SK-N-SH (cell line): Measurements from ENCODE around the gene CLDN18. TPM values are rescaled to one million over a fixed set of nuclear protein-coding genes. Genes with fewer than 3 reads are reported as not detected.
A peak's percentile ranks its signal among the peaks of the same experiment; 100 is the strongest.

Experiments used
- CTCF ChIA-PET: fragments of 300-600, 350-600 bp; formaldehyde crosslinking; extraction: SDS; loops from one replicate; lab custom pipeline; 2021; lab: Yijun Ruan, JAX
- POLR2A ChIA-PET: fragments of 350-600 bp; sonication (Branson Sonifier 250); formaldehyde crosslinking; extraction: SDS; loops from one replicate; lab custom pipeline; 2020; ENCODE audit warnings: antibody characterized with exemption, inconsistent platforms; lab: Yijun Ruan, JAX
- DNase-seq: peaks from one replicate; pipeline ENCODE4 v3.0.0; 2012
- H2AFZ ChIP-seq: fragments of 200-600 bp; sonication (generic); 2 replicates; pipeline ENCODE4 v1.8.1; 2016; ENCODE audit warnings: antibody characterized with exemption, mild to moderate bottlenecking, low read depth
- H3F3A ChIP-seq: fragments of 200-600 bp; sonication (generic); replicated peaks from 2 replicates; pipeline ENCODE3; 2016; ENCODE audit warnings: antibody characterized with exemption, mild to moderate bottlenecking; ENCODE audit not compliant: insufficient read depth
- H3K27ac ChIP-seq, 2 experiments: fragments of 200-500 bp in 1 of 2; fragments of 200-600 bp in 1 of 2; sonication (Bioruptor generic) in 1 of 2; sonication (generic), shearing (Covaris generic) in 1 of 2; 2 replicates each; pipeline versions ENCODE4 v1.5.1 to v1.6.1; 2014 to 2016; ENCODE audit warnings: low read depth in 2 of 2, inconsistent platforms in 1 of 2, low read length in 1 of 2, mild to moderate bottlenecking in 1 of 2, mixed read lengths in 1 of 2
- H3K27me3 ChIP-seq: fragments of 200-600 bp; sonication (generic), shearing (Covaris generic); 2 replicates; pipeline ENCODE4 v1.6.1; 2016; ENCODE audit warnings: mixed run types; ENCODE audit not compliant: insufficient read depth
- H3K36me3 ChIP-seq, 2 experiments: fragments of 200-500 bp in 1 of 2; fragments of 200-600 bp in 1 of 2; sonication (Bioruptor generic) in 1 of 2; sonication (generic) in 1 of 2; replicated peaks in 1 of 2; 2 replicates each; pipeline versions ENCODE3 to v1.5.1; 2014 to 2016; ENCODE audit warnings: low read length in 1 of 2, mild to moderate bottlenecking in 1 of 2; ENCODE audit not compliant: insufficient read depth in 2 of 2, control insufficient read depth in 1 of 2
- H3K4me1 ChIP-seq, 2 experiments: fragments of 200-500 bp in 1 of 2; fragments of 200-600 bp in 1 of 2; sonication (Bioruptor generic) in 1 of 2; sonication (generic), shearing (Covaris generic) in 1 of 2; 2 replicates each; pipeline versions ENCODE4 v1.5.1 to v1.6.1; 2014 to 2016; ENCODE audit warnings: low read depth in 1 of 2, low read length in 1 of 2, mixed run types in 1 of 2; ENCODE audit not compliant: insufficient read depth in 2 of 2, control insufficient read depth in 1 of 2
- H3K4me2 ChIP-seq: fragments of 200-600 bp; sonication (generic), shearing (Covaris generic); 2 replicates; pipeline ENCODE4 v1.6.1; 2017; ENCODE audit warnings: mixed run types
- H3K4me3 ChIP-seq, 2 experiments: fragments of 200-500 bp in 1 of 2; fragments of 200-600 bp in 1 of 2; sonication (Bioruptor generic) in 1 of 2; sonication (generic), shearing (Covaris generic) in 1 of 2; 2 replicates each; pipeline versions ENCODE4 v1.5.1 to v1.8.1; 2014 to 2016; ENCODE audit warnings: low read depth in 2 of 2, inconsistent platforms in 1 of 2, low read length in 1 of 2, mild to moderate bottlenecking in 1 of 2, mixed read lengths in 1 of 2, moderate library complexity in 1 of 2
- H3K79me2 ChIP-seq: fragments of 200-600 bp; sonication (generic); 2 replicates; pipeline ENCODE4 v1.8.1; 2017; ENCODE audit warnings: mild to moderate bottlenecking; ENCODE audit not compliant: insufficient read depth
- H3K9ac ChIP-seq: fragments of 200-600 bp; sonication (generic); 2 replicates; pipeline ENCODE4 v1.6.1; 2017; ENCODE audit warnings: mixed run types
- H3K9me2 ChIP-seq: fragments of 200-600 bp; sonication (generic); 2 replicates; pipeline ENCODE4 v1.6.1; 2017; ENCODE audit warnings: mixed run types
- H3K9me3 ChIP-seq: fragments of 200-600 bp; sonication (generic); 2 replicates; pipeline ENCODE4 v1.6.1; 2017; ENCODE audit warnings: mixed run types, mild to moderate bottlenecking, moderate library complexity
- H4K20me1 ChIP-seq: fragments of 200-600 bp; sonication (generic); 2 replicates; pipeline ENCODE4 v1.6.1; 2017; ENCODE audit warnings: mild to moderate bottlenecking, mixed run types; ENCODE audit not compliant: insufficient read depth
- CHD2 ChIP-seq: fragments of 150-350 bp; IDR thresholded peaks from 2 replicates; pipeline ENCODE4 v1.6.1; 2018; ENCODE audit warnings: low read length; ENCODE audit not compliant: partially characterized antibody
- ELF1 ChIP-seq: IDR thresholded peaks from 2 replicates; pipeline ENCODE4 v1.4.0; 2012
- FOSL2 ChIP-seq: IDR thresholded peaks from 2 replicates; pipeline ENCODE4 v1.4.0; 2012; ENCODE audit warnings: low read depth, mild to moderate bottlenecking, moderate library complexity, borderline replicate concordance
- GABPA ChIP-seq: IDR thresholded peaks from 2 replicates; pipeline ENCODE4 v1.4.0; 2012; ENCODE audit warnings: low read depth, mild to moderate bottlenecking
- GATA2 ChIP-seq: sonication (generic); formaldehyde crosslinking; IDR thresholded peaks from 2 replicates; pipeline ENCODE4 v1.5.0; 2020; ENCODE audit warnings: mild to moderate bottlenecking, missing genetic modification reagents
- JUND ChIP-seq: IDR thresholded peaks from 2 replicates; pipeline ENCODE4 v1.4.0; 2012
- NFIC ChIP-seq: IDR thresholded peaks from 2 replicates; pipeline ENCODE4 v1.4.0; 2012; ENCODE audit warnings: borderline replicate concordance
- NRF1 ChIP-seq: IDR thresholded peaks from 2 replicates; pipeline ENCODE4 v1.6.1; 2012; ENCODE audit warnings: low read depth, mild to moderate bottlenecking, low read length
- POLR2AphosphoS5 ChIP-seq: IDR thresholded peaks from 2 replicates; pipeline ENCODE4 v1.6.1; 2012; ENCODE audit warnings: low read depth, low read length
- RAD21 ChIP-seq: IDR thresholded peaks from 2 replicates; pipeline ENCODE4 v1.6.1; 2012; ENCODE audit warnings: mild to moderate bottlenecking, low read length
- RCOR1 ChIP-seq: fragments of 150-350 bp; IDR thresholded peaks from 2 replicates; pipeline ENCODE4 v1.6.1; 2017; ENCODE audit warnings: antibody characterized with exemption, low read length
- RFX5 ChIP-seq: IDR thresholded peaks from 2 replicates; pipeline ENCODE4 v1.6.1; 2012; ENCODE audit warnings: mild to moderate bottlenecking, improper control_type of control experiment, low read length
- SIN3A ChIP-seq: IDR thresholded peaks from 2 replicates; pipeline ENCODE4 v1.6.1; 2012; ENCODE audit warnings: low read depth, mild to moderate bottlenecking, low read length, moderate library complexity, borderline replicate concordance
- TCF12 ChIP-seq: IDR thresholded peaks from 2 replicates; pipeline ENCODE4 v1.4.0; 2012
- WGBS: methylation state at CpG from one replicate; pipeline ENCODE4 v1.1.6; 2017; ENCODE audit warnings: low lambda C conversion rate; 5-methylcytosine and 5-hydroxymethylcytosine counted together
- polyA plus RNA-seq, 3 experiments: library from polyadenylated mRNA; depleted of rRNA; stranded (reverse); fragments of >200 nt; gene quantifications; 2 replicates each; pipeline ENCODE4 v1.2.3, GENCODE V29; 2012
- TF ChIP-seq, protein P1 (sequence below): IDR thresholded peaks from 2 replicates; pipeline ENCODE4; 2012

CLDN18 gene
- polyA plus RNA-seq, 1 of the 3 experiments (the other 2 are of a cell fraction), result not detected

GRCh38 chr3:138042043-138042442 lies 32.1 kb downstream of the CLDN18 start:
- no peak overlapping the region for H2AFZ ChIP-seq
- no peaks in the 10 kb centered on the region for H3K9me2 ChIP-seq
- peak; percentile 30; the same call in 1 of the 2 replicates for TF ChIP-seq JUND
- peak; percentile 57; the same call in 1 of the 2 replicates for TF ChIP-seq FOSL2
- TF ChIP-seq RAD21, result no peak
- ChIA-PET CTCF (interaction anchor here (1.2 to 3.3 kb wide), 2 partner anchors 8 to 11 kb away, joined by 3 to 18 read pairs; no protein-coding TSS in a partner anchor), POLR2A (no interaction called here)
- peak overlapping the region in 1 of 2 experiments; percentile 19; a peak in 2 of 4 replicates for H3K27ac ChIP-seq
- peaks cover 0 to 6% of the 10 kb centered on the region in 2 experiments; a peak in 1 of 4 replicates for H3K4me1 ChIP-seq
- H3K9me3 ChIP-seq, result no peaks in the 10 kb centered on the region
- H3K4me3 ChIP-seq, result no peak overlapping the region
- H4K20me1 ChIP-seq, result no peaks in the 10 kb centered on the region
- H3K27me3 ChIP-seq, result no peaks in the 10 kb centered on the region
- peaks cover 13% of the 10 kb centered on the region for H3F3A ChIP-seq
- no peak for DNase-seq
- peaks cover 0 to under 1% of the 10 kb centered on the region in 2 experiments for H3K36me3 ChIP-seq
- H3K4me2 ChIP-seq, result no peak overlapping the region
- H3K79me2 ChIP-seq, result no peaks in the 10 kb centered on the region
- H3K9ac ChIP-seq, result no peak overlapping the region
- 46% methylated on average over 2 of the region's 2 CpGs for WGBS

GRCh38 chr3:138043266-138044029 lies 33.5 kb downstream of the CLDN18 start:
- H3K4me3 ChIP-seq, result no peak overlapping the region
- peaks cover 0 to 11% of the 10 kb centered on the region in 2 experiments for H3K36me3 ChIP-seq
- TF ChIP-seq FOSL2 (peak; percentile 48; the same call in 1 of the 2 replicates), TCF12 (no peak), NFIC (peak; percentile 71), JUND (0 out of 2 replicates have a peak, but pooled peaks have one; percentile 46)
- DNase-seq, result no peak
- peak overlapping the region in 1 of 2 experiments; percentile 51; a peak in 2 of 4 replicates for H3K27ac ChIP-seq
- H3K9me3 ChIP-seq, result no peaks in the 10 kb centered on the region
- H3K79me2 ChIP-seq, result no peaks in the 10 kb centered on the region
- peak overlapping the region; percentile 0; the same call in 1 of the 2 replicates for H3K4me2 ChIP-seq
- WGBS, result 92% methylated on average over 3 of the region's 3 CpGs
- ChIA-PET CTCF (interaction anchor here (0.9 to 3.3 kb wide), 5 partner anchors 9 to 1288 kb away, joined by 3 to 18 read pairs (median 4); no protein-coding TSS in a partner anchor), POLR2A (no interaction called here)
- no peaks in the 10 kb centered on the region for H4K20me1 ChIP-seq
- H3K27me3 ChIP-seq, result no peaks in the 10 kb centered on the region
- no peak overlapping the region for H3K9ac ChIP-seq
- H3F3A ChIP-seq, result peaks cover 13% of the 10 kb centered on the region
- peaks cover 0 to 6% of the 10 kb centered on the region in 2 experiments; a peak in 1 of 4 replicates for H3K4me1 ChIP-seq
- no peak overlapping the region for H2AFZ ChIP-seq
- H3K9me2 ChIP-seq, result no peaks in the 10 kb centered on the region

- 94% methylated on average over 3 of the region's 3 CpGs for WGBS
- peaks cover 0 to 17% of the 10 kb centered on the region in 2 experiments for H3K36me3 ChIP-seq
- ChIA-PET CTCF (interaction anchor here (1.1 to 1.3 kb wide), 2 partner anchors 12 to 15 kb away, joined by 3 read pairs; no protein-coding TSS in a partner anchor), POLR2A (no interaction called here)
- no peak overlapping the region for H3K9ac ChIP-seq
- no peak overlapping the region for H3K4me3 ChIP-seq
- no peaks in the 10 kb centered on the region for H3K27me3 ChIP-seq
- no peak overlapping the region for H3K27ac ChIP-seq
- no peak overlapping the region for H2AFZ ChIP-seq
- peaks cover 0 to 6% of the 10 kb centered on the region in 2 experiments; a peak in 1 of 4 replicates for H3K4me1 ChIP-seq
- TF ChIP-seq POLR2AphosphoS5 (no peak), RFX5 (no peak), CHD2 (no peak), SIN3A (no peak), GABPA (no peak), RCOR1 (no peak), RAD21 (no peak), NRF1 (no peak), ELF1 (no peak), GATA2 (CRISPR knock-in tag) (no peak), NFIC (no peak)
- TF ChIP-seq, protein P1, sequence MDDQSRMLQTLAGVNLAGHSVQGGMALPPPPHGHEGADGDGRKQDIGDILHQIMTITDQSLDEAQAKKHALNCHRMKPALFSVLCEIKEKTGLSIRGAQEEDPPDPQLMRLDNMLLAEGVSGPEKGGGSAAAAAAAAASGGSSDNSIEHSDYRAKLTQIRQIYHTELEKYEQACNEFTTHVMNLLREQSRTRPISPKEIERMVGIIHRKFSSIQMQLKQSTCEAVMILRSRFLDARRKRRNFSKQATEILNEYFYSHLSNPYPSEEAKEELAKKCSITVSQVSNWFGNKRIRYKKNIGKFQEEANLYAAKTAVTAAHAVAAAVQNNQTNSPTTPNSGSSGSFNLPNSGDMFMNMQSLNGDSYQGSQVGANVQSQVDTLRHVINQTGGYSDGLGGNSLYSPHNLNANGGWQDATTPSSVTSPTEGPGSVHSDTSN, result no peak
- no peaks in the 10 kb centered on the region for H3K9me2 ChIP-seq
- DNase-seq, result no peak
- peaks cover 13% of the 10 kb centered on the region for H3F3A ChIP-seq
- no peak overlapping the region for H3K4me2 ChIP-seq
- no peaks in the 10 kb centered on the region for H4K20me1 ChIP-seq
- no peaks in the 10 kb centered on the region for H3K79me2 ChIP-seq
- no peaks in the 10 kb centered on the region for H3K9me3 ChIP-seq
Measured at GRCh38 chr3:138046085-138046484, 36.1 kb downstream of the CLDN18 start.
